A172 (cell line): Measurements from ENCODE around the gene GRB10. TPM values are rescaled to one million over a fixed set of nuclear protein-coding genes. Genes with fewer than 3 reads are reported as not detected.

Source experiments
- DNase-seq: peaks from one replicate; pipeline ENCODE4 v3.0.0-alpha.2; 2015; ENCODE audit warnings: low spot score
- total RNA-seq: library from RNA; depleted of rRNA; stranded (reverse); fragments of >200 nt; shearing (Covaris generic); gene quantifications from 2 replicates; pipeline ENCODE4 v1.2.3, GENCODE V29; 2014

GRB10 gene
- total RNA-seq, 1 experiment from 2014 or later = 23.1 TPM

DNA sequence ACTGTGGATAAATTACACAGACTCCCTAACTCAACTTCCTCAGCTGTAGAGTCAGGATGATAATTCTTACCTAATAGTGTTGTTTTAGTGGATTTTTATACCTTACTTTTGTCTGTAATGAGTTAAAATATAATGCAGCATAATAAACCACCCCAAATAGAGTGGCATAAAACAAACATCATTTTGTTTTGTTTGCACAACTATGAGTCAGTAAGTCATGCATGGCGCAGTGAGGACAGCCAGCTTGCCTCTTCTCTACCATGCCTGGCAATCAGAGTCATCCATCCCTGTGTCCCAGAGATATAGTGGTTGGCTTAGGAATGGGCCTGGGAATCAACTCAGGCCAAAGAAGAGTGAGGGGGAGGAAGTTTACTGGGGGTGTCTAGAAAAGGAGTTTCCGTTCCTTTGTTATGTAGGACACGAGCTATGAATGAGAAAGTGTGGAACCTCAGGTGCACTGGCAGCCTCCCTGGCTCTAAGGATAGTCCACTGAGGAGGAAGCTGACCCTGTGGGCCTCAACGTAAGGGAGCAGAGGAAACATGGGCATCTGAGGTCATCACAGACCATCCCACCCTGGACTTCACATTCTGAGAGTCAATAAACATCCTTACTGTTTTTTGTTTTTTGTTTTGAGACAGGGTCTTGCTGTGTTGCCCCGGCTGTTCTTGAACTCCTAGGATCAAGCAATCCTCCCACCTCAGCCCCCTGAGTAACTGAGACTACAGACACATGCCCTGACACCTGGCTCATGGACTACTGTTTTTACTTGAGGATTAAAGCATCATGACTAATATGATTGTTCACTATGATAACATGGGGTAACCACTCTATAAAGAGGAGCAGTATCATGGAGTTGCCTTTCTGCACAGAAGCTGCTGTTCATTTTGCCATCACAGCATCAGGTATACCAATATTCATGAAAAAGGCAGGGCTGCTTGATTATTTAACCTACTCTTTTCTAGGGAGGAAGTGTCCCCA, 21.0 kb upstream of the GRB10 start:
- DNase-seq = peak; percentile 48

- DNase-seq = no peak
Observed at GRCh38 chr7:50801907-50802306, 19.2 kb upstream of the GRB10 start.

DNA sequence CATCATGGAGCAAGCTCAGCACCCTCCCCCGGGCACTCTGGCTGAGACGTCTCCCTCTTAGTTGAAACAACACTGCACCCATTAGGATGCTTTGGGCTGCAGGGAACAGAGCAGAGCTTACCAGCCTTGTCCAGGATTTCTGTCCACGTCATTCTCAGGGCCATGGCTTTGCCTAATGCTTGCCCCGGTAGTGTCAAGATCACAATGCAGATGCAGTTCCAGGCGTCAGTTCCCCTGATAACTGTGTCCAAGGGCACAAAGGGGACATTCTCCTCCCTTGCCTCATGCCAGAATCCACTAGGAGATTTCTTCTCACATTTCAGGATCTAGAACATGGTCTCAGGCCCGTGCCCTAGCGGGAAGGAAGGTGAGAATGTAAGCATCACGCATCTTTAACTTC, 17.2 kb upstream of the GRB10 start:
- DNase-seq = no peak

GRCh38 chr7:50798126-50798525, 15.4 kb upstream of the GRB10 start:
- DNase-seq = peak; percentile 27

- DNase-seq = no peak
Observed at GRCh38 chr7:50795831-50796230, 13.1 kb upstream of the GRB10 start.

- no peak for DNase-seq
Observed at GRCh38 chr7:50795253-50795652, 12.6 kb upstream of the GRB10 start.

DNA sequence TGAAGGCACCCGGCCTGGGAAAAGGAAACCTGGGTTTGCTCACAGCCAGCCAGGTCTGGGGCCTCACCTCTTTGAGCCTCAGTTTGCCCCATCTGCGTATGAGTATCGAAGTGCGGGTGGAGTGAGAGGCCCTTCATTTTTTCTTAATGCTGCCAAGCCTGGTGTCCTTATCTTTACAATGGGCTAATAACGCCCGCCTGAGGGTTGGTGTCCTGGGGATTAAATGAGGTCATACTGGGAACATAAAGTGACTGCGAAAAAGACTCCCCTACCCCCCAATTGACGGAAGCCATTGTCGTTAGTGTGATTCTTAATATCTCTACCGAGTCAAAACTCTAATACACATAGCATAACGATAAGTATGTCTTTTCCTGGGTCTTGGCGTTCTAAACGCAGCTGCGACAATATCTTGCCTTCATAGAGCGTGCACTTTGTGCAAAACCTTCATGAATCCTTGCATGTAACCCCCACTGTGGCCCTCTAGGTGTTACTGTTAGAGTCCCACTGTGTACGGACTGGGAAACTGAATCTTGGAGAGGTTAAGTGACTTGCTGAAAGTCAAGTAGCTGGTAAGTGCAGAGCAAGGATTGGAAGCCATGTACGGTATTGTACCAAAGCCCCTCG, 11.4 kb upstream of the GRB10 start:
- no peak for DNase-seq

GRCh38 chr7:50793120-50793946, 10.6 kb upstream of the GRB10 start:
- DNase-seq = peak; percentile 37

- peak; percentile 42 for DNase-seq
Observed at GRCh38 chr7:50792342-50793119, 9.8 kb upstream of the GRB10 start.

- no peak for DNase-seq
Observed at GRCh38 chr7:50791938-50792341, 9.2 kb upstream of the GRB10 start.

- no peak for DNase-seq
Observed at GRCh38 chr7:50791363-50791937, 8.8 kb upstream of the GRB10 start.

- DNase-seq = no peak
Observed at GRCh38 chr7:50790381-50790780, 7.7 kb upstream of the GRB10 start.

DNA sequence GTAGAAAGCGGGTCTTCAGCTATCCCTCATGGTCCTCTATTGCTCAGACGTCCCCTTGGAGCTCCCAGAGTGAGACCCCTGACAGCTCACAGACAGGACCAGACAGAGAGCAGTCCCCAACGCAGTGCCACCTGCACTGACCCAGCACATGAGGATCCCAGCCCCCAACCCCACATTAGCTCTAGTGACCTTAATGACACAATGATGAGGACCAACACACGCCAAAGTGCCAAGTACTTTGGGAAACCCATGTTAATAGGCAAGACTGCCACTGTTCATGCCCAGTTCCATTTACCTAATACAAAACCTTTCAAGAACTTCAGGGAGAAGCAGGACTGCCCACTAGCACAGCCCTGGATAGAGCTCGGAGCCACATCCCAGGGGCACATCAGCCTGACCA, 5.7 kb upstream of the GRB10 start:
- no peak for DNase-seq

DNA sequence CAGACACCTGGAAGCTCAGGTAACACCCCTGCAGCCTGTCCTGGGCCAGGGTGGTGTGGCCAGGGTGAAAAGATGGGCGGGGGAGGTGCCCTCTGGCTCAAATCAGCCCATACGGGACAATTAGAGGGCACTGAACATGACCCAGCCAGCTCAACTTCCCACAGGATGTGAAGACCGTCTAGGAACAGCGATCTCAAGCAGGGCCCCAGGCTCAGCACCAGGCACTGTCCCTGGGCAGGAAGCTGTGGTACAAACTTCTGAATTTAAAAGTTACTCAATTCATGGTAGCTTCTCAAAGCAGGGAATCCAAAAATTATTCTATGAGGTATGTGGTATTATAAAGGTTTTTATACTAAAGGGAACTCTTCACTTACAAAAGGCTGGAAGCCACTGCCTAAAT, 5.1 kb upstream of the GRB10 start:
- DNase-seq = no peak

DNA sequence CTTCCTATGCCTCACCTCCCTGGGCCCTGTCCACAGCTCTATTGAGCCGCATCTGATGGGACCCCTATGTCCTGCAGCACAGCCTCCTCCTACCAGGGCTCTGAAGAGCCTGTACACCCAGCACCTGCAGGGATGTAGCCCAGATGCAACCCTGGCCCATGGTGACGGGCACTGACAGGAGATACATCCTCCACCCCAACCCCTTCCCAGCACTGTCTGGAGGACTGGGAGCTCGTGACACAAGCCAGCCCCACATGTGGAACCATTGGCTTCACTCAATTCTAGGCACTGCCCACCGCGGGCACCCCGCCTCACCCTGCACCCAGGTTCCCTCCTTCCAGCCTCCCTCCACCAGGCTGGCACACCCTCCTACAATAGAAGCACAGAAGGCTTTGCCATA, 2.6 kb upstream of the GRB10 start:
- no peak for DNase-seq

DNA sequence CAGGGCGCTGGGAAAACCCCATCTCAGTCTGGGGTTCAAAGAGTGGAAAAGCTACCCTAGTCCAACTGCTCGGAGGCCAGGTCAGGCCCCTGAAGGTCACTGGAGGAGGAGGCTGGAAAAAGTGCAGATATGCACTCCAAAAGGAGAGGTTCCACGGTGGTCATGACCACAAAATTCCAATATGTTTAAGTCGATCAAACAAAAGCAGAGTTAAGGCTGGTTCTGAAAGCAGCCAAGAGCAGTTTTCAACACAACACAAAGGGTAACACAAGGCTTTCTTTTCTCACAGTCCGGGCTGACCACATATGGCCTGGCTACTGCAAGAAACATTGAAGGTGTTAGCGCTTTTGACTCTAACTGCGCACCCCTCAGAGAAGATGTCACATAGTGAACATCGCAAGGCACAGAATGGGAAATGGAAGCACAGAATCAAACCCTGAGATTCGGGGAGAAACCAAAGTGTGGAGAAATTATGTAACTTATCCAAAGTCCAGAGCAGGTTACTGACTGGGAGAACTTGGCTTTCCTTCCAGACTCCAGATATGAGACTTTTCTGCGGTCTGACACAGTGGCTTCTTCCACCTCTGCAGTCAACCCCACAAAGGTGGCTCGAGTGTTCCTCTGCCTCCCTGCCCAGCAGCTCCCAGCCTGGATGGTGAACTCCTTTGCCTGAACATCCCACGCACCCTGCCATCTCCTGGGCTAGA, 1.3 kb upstream of the GRB10 start:
- DNase-seq = no peak

- no peak for DNase-seq
Observed at GRCh38 chr7:50783303-50783702, 607 bp upstream of the GRB10 start.

GRCh38 chr7:50781381-50782293, 1.1 kb downstream of the GRB10 start:
- no peak for DNase-seq

DNA sequence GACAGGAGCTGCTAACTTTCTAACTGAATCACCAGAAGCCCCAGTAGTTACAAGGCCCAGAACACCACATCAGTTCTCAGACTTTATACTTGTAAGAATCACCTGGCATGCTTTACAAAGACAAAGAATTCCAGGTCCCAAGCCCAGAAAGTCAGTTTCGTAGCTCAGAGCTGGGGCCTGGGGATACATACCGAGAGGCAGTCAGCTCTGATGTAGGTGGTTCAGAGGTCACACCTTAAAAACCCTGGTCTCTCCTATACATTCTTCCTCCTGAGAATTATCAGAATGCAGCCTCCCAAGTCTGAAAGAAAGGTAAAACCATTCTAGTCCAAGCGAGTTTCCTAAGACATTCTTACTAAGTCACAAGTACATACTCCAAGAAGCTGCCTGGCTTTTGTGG, 2.3 kb downstream of the GRB10 start:
- DNase-seq = no peak
